SH-SY5Y (cell line): ENCODE results near the gene USPL1.

Experiments
- GATA2 ChIP-seq: IDR thresholded peaks from 2 replicates; pipeline ENCODE4 v1.6.1; 2011; ENCODE audit warnings: mild to moderate bottlenecking, low read depth, low read length
- GATA3 ChIP-seq: IDR thresholded peaks from 2 replicates; pipeline ENCODE4 v1.6.1; 2011; ENCODE audit warnings: low read depth, mild to moderate bottlenecking, low read length, moderate library complexity

The USPL1 gene

GRCh38 chr13:30692113-30692512 lies 74.4 kb downstream of the USPL1 start:
- TF ChIP-seq GATA2 (no peak), GATA3 (no peak)

- TF ChIP-seq GATA2 (no peak), GATA3 (no peak)
Measured at GRCh38 chr13:30696278-30697176, 78.8 kb downstream of the USPL1 start.

GRCh38 chr13:30697177-30697953 lies 79.6 kb downstream of the USPL1 start:
- no peak for TF ChIP-seq GATA3
- TF ChIP-seq GATA2: no peak

- TF ChIP-seq GATA3 (0 out of 2 replicates have a peak, but pooled peaks have one; percentile 35), GATA2 (peak; percentile 79)
Measured at GRCh38 chr13:30697996-30698401, 80.3 kb downstream of the USPL1 start.

GRCh38 chr13:30698488-30699005 lies 80.8 kb downstream of the USPL1 start:
- no peak for TF ChIP-seq GATA3
- TF ChIP-seq GATA2: no peak

- TF ChIP-seq GATA2: no peak
Measured at GRCh38 chr13:30700364-30700763, 82.6 kb downstream of the USPL1 start.

- no peak for TF ChIP-seq GATA3
- no peak for TF ChIP-seq GATA2
Measured at GRCh38 chr13:30702006-30702405, 84.3 kb downstream of the USPL1 start.

GRCh38 chr13:30704596-30704995 lies 86.9 kb downstream of the USPL1 start:
- no peak for TF ChIP-seq GATA2
- no peak for TF ChIP-seq GATA3

GRCh38 chr13:30705680-30706079 lies 88.0 kb downstream of the USPL1 start:
- TF ChIP-seq GATA2 (no peak), GATA3 (no peak)

GRCh38 chr13:30708541-30708940 lies 90.8 kb downstream of the USPL1 start:
- TF ChIP-seq GATA3 (no peak), GATA2 (no peak)
